ENCODE data around the gene KNDC1.

- TF ChIP-seq REST (IDR thresholded peaks at IDR 0.05; ENCODE audit: insufficient read depth in 1 of 2, low read depth in 2 of 2, low read length in 2 of 2) (no peak), SIN3A (IDR thresholded peaks at IDR 0.05; ENCODE audit: borderline replicate concordance, insufficient read depth, low read length) (no peak), POLR2AphosphoS5 (IDR thresholded peaks at IDR 0.05; ENCODE audit: low read depth, low read length) (no peak), TAF1 (IDR thresholded peaks at IDR 0.05; ENCODE audit: borderline replicate concordance, insufficient read depth, low read length) (no peak)
These were observed 87.8 kb downstream of the KNDC1 start for GRCh38 chr10:133247681-133248333.
